ENCODE results near the gene CCDC73. TPM values are rescaled to one million over a fixed set of nuclear protein-coding genes. Genes with fewer than 3 reads are reported as not detected.

Gene CCDC73
- total RNA-seq (2014; rRNA removed) (0.04 TPM in 1 of 2 replicates, not detected in the other), Bru-seq, nascent RNA (percentile 24 among the genes with signal in this experiment), BruChase-seq, experiment 1, labeled RNA remaining after a 6-hour chase (percentile 29 among the genes with signal in this experiment), BruChase-seq, experiment 2, labeled RNA remaining after a 2-hour chase (percentile 22 among the genes with signal in this experiment)
- long read RNA-seq, partial matches to known transcripts = 0 of 1 reads
- long read RNA-seq, other reads (novel, unspliced or antisense) = 1 of 1 reads

GRCh38 chr11:32794439-32794838 is at the start of gene CCDC73:
Gene CCDC73 (minus strand): TSS chr11:32794662. CDS start chr11:32760243, 34,419 bp downstream.
- intact Hi-C loops (cut with micrococcal nuclease) = loop anchor here (5.0 kb wide), 2 partner anchors 192 to 347 kb away; no protein-coding TSS in a partner anchor
- Histone ChIP-seq H3K4me2 (ENCODE audit: low read length) (no peak within 1 kb of the TSS), H3K9me2 (replicated peaks; ENCODE audit: low read length) (no peaks in the 10 kb centered on the region), H3K27me3 (ENCODE audit: low read length) (no peaks in the 10 kb centered on the region), H3K4me3 (ENCODE audit: low read length) (no peak within 1 kb of the TSS), H3K79me2 (ENCODE audit: low read length) (no peaks in the 10 kb centered on the region), H3F3A (ENCODE audit: low read length, unreplicated experiment) (peaks cover 3% of the 10 kb centered on the region), H3K27ac (ENCODE audit: low read length) (no peak within 1 kb of the TSS), H3K4me1 (ENCODE audit: insufficient read depth, low read length) (peaks cover 24% of the 10 kb centered on the region), H3K9me3 (ENCODE audit: low read length) (no peaks in the 10 kb centered on the region), H3K36me3 (ENCODE audit: low read depth, low read length) (no peaks in the 10 kb centered on the region), H4K20me1 (ENCODE audit: low read length) (no peaks in the 10 kb centered on the region), H3K9ac (ENCODE audit: low read length) (no peak within 1 kb of the TSS), H2AFZ (ENCODE audit: low read length) (no peak within 1 kb of the TSS)
- no peak for DNase-seq
- CTCF ChIA-PET = no interaction called here
- POLR2A ChIA-PET (ENCODE audit: unreplicated experiment) = no interaction called here
- no peak for ATAC-seq
- TF ChIP-seq EZH2 (IDR thresholded peaks at IDR 0.05; ENCODE audit: low read length, unreplicated experiment) (no peak), EZH2phosphoT487 (IDR thresholded peaks at IDR 0.05; ENCODE audit: borderline replicate concordance, low read length) (no peak), CTCF (conservative IDR thresholded peaks at IDR 0.05; ENCODE audit: low read depth, low read length) (no peak)
- BruUV-seq (replicated peaks) = no TSS peak

- no peaks in the 10 kb centered on the region for H3K79me2 ChIP-seq (ENCODE audit: low read length)
- peaks cover 13% of the 10 kb centered on the region for H3K36me3 ChIP-seq (ENCODE audit: low read depth, low read length)
- no peak for TF ChIP-seq EZH2phosphoT487 (IDR thresholded peaks at IDR 0.05; ENCODE audit: borderline replicate concordance, low read length)
- TF ChIP-seq CTCF (conservative IDR thresholded peaks at IDR 0.05; ENCODE audit: low read depth, low read length) = no peak
- no peak for TF ChIP-seq EZH2 (IDR thresholded peaks at IDR 0.05; ENCODE audit: low read length, unreplicated experiment)
- no peak overlapping the region for H2AFZ ChIP-seq (ENCODE audit: low read length)
- peaks cover 13% of the 10 kb centered on the region for H3K4me1 ChIP-seq (ENCODE audit: insufficient read depth, low read length)
- H4K20me1 ChIP-seq (ENCODE audit: low read length) = no peaks in the 10 kb centered on the region
- no peaks in the 10 kb centered on the region for H3F3A ChIP-seq (ENCODE audit: low read length, unreplicated experiment)
- intact Hi-C loops (cut with micrococcal nuclease) = no loop called here
- no peak for DNase-seq
- H3K27ac ChIP-seq (ENCODE audit: low read length) = no peak overlapping the region
- H3K9ac ChIP-seq (ENCODE audit: low read length) = no peak overlapping the region
- no peaks in the 10 kb centered on the region for H3K9me2 ChIP-seq (replicated peaks; ENCODE audit: low read length)
- no TSS peak for BruUV-seq (replicated peaks)
- H3K4me2 ChIP-seq (ENCODE audit: low read length) = no peak overlapping the region
- no peaks in the 10 kb centered on the region for H3K9me3 ChIP-seq (ENCODE audit: low read length)
- POLR2A ChIA-PET (ENCODE audit: unreplicated experiment) = no interaction called here
- no peak overlapping the region for H3K4me3 ChIP-seq (ENCODE audit: low read length)
- CTCF ChIA-PET = no interaction called here
- H3K27me3 ChIP-seq (ENCODE audit: low read length) = no peaks in the 10 kb centered on the region
- ATAC-seq = no peak
Measured at GRCh38 chr11:32843544-32843943, 49.1 kb upstream of the CCDC73 start.

GRCh38 chr11:32840587-32840986 is 46.1 kb upstream of the CCDC73 start:
- no peaks in the 10 kb centered on the region for H3K9me3 ChIP-seq (ENCODE audit: low read length)
- H3K9me2 ChIP-seq (replicated peaks; ENCODE audit: low read length) = no peaks in the 10 kb centered on the region
- H3K4me3 ChIP-seq (ENCODE audit: low read length) = no peak overlapping the region
- BruUV-seq (replicated peaks) = no TSS peak
- no peak for TF ChIP-seq EZH2 (IDR thresholded peaks at IDR 0.05; ENCODE audit: low read length, unreplicated experiment)
- peaks cover 5% of the 10 kb centered on the region; the same call in 1 of the 2 replicates for H3K79me2 ChIP-seq (ENCODE audit: low read length)
- H3K4me2 ChIP-seq (ENCODE audit: low read length) = no peak overlapping the region
- ChIA-PET CTCF (no interaction called here), POLR2A (ENCODE audit: unreplicated experiment) (no interaction called here)
- no peak overlapping the region for H2AFZ ChIP-seq (ENCODE audit: low read length)
- no peaks in the 10 kb centered on the region for H4K20me1 ChIP-seq (ENCODE audit: low read length)
- H3K36me3 ChIP-seq (ENCODE audit: low read depth, low read length) = peaks cover 16% of the 10 kb centered on the region
- peaks cover 29% of the 10 kb centered on the region for H3K4me1 ChIP-seq (ENCODE audit: insufficient read depth, low read length)
- no peak overlapping the region for H3K9ac ChIP-seq (ENCODE audit: low read length)
- no peak overlapping the region for H3K27ac ChIP-seq (ENCODE audit: low read length)
- intact Hi-C loops (cut with micrococcal nuclease) = no loop called here
- ATAC-seq = peak; percentile 64
- H3F3A ChIP-seq (ENCODE audit: low read length, unreplicated experiment) = no peaks in the 10 kb centered on the region
- no peaks in the 10 kb centered on the region for H3K27me3 ChIP-seq (ENCODE audit: low read length)
- DNase-seq = no peak
